HCT116 (cell line): ENCODE measurements around the gene MAP4K2. TPM values are rescaled to one million over a fixed set of nuclear protein-coding genes. Genes with fewer than 3 reads are reported as not detected.

Experiments
- ATAC-seq: fragments of 200-7000 bp; cut with Tn5 transposase; 2 replicates; pipeline ENCODE4 v1.9.1; 2020; ENCODE audit warnings: mild to moderate bottlenecking, moderate library complexity
- BruUV-seq: library from RNA; stranded (reverse); fragments of 400-500 nt; replicated peaks from 2 replicates; lab custom pipeline; 2021; lab: Mats Ljungman, UMichigan
- CTCF ChIA-PET: fragments of 300-600 bp; sonication (Branson Sonifier 250); formaldehyde crosslinking; loops from one replicate; lab custom pipeline; 2021; ENCODE audit warnings: antibody characterized with exemption; lab: Charles Lee
- POLR2A ChIA-PET: fragments of 300-600, 350-600 bp; sonication (Branson Sonifier 250); formaldehyde crosslinking; loops from one replicate; lab custom pipeline; 2021; ENCODE audit warnings: antibody characterized with exemption; lab: Charles Lee
- RAD21 ChIA-PET, 2 experiments: fragments of 300-600 bp; sonication (Branson Sonifier 250); formaldehyde crosslinking; loops; one replicate each; lab custom pipeline; 2023; ENCODE audit warnings: low total read pairs in 2 of 2; ENCODE audit not compliant: uncharacterized antibody in 2 of 2, unreplicated experiment in 2 of 2, low non-redundant PET in 1 of 2; lab: Charles Lee
- DNase-seq: peaks from one replicate; pipeline ENCODE4 v3.0.0-alpha.2; 2010; ENCODE audit warnings: low read depth, low spot score
- H2AFZ ChIP-seq: fragments of 200-600 bp; shearing (Covaris generic), sonication (generic); 2 replicates; pipeline ENCODE4 v1.6.1; 2017; ENCODE audit warnings: low read depth, mixed run types, mixed read lengths, antibody characterized with exemption, low read length; ENCODE audit not compliant: poor library complexity, severe bottlenecking
- H3K27ac ChIP-seq: 2 replicates; pipeline ENCODE4 v1.5.1; 2012; ENCODE audit warnings: low read depth, low read length
- H3K27me3 ChIP-seq: fragments of 200-600 bp; sonication (generic); 2 replicates; pipeline ENCODE4 v1.6.1; 2016; ENCODE audit warnings: mixed run types, low read length, mixed read lengths; ENCODE audit not compliant: insufficient read depth
- H3K36me3 ChIP-seq, 2 experiments: fragments of 200-500 bp in 1 of 2; fragments of 200-600 bp in 1 of 2; sonication (Bioruptor generic) in 1 of 2; sonication (generic) in 1 of 2; 2 replicates each; pipeline versions ENCODE4 v1.5.1 to v1.6.1; 2014 to 2016; ENCODE audit warnings: low read length in 2 of 2, inconsistent platforms in 1 of 2, mixed read lengths in 1 of 2, mixed run types in 1 of 2; ENCODE audit not compliant: insufficient read depth in 2 of 2, control insufficient read depth in 1 of 2
- H3K4me1 ChIP-seq, 2 experiments: fragments of 200-600 bp in 1 of 2; sonication (generic) in 1 of 2; 2 replicates each; pipeline versions ENCODE4 v1.5.1 to v1.6.1; 2012 to 2017; ENCODE audit warnings: low read length in 2 of 2, inconsistent platforms in 1 of 2, mild to moderate bottlenecking in 1 of 2, mixed read lengths in 1 of 2, mixed run types in 1 of 2, moderate library complexity in 1 of 2; ENCODE audit not compliant: insufficient read depth in 2 of 2, control insufficient read depth in 1 of 2
- H3K4me2 ChIP-seq: fragments of 200-600 bp; sonication (generic); 2 replicates; pipeline ENCODE4 v1.6.1; 2017; ENCODE audit warnings: mixed run types, low read length, mixed read lengths
- H3K4me3 ChIP-seq, 2 experiments: fragments of 200-600 bp in 1 of 2; sonication (generic) in 1 of 2; replicated peaks in 1 of 2; 2 replicates each; pipeline ENCODE4 v1.5.1; 2011 to 2016; ENCODE audit warnings: low read length in 2 of 2, control low read depth in 1 of 2, low read depth in 1 of 2, mild to moderate bottlenecking in 1 of 2, mixed read lengths in 1 of 2, mixed run types in 1 of 2
- H3K79me2 ChIP-seq: fragments of 200-600 bp; sonication (generic); 2 replicates; pipeline ENCODE4 v1.6.1; 2017; ENCODE audit warnings: mild to moderate bottlenecking, mixed run types, low read length, moderate library complexity, mixed read lengths; ENCODE audit not compliant: insufficient read depth
- H3K9ac ChIP-seq: fragments of 200-600 bp; sonication (generic); 2 replicates; pipeline ENCODE4 v1.6.1; 2016; ENCODE audit warnings: low read length, mixed read lengths
- H3K9me2 ChIP-seq: fragments of 200-600 bp; sonication (generic), shearing (Covaris generic); 2 replicates; pipeline ENCODE4 v1.6.1; 2017; ENCODE audit warnings: mixed run types, mild to moderate bottlenecking, moderate library complexity; ENCODE audit not compliant: insufficient read depth
- H3K9me3 ChIP-seq, 2 experiments: fragments of 200-500 bp in 1 of 2; fragments of 200-600 bp in 1 of 2; sonication (Bioruptor generic) in 1 of 2; sonication (generic) in 1 of 2; 2 replicates each; pipeline ENCODE4 v1.6.1; 2014 to 2017; ENCODE audit warnings: low read length in 2 of 2, mixed read lengths in 2 of 2, inconsistent platforms in 1 of 2, low read depth in 1 of 2, mild to moderate bottlenecking in 1 of 2, mixed run types in 1 of 2, moderate library complexity in 1 of 2; ENCODE audit not compliant: control insufficient read depth in 1 of 2, insufficient read depth in 1 of 2
- H4K20me1 ChIP-seq: fragments of 200-600 bp; sonication (generic), shearing (Covaris generic); 2 replicates; pipeline ENCODE4 v1.6.1; 2017; ENCODE audit warnings: mixed run types, mild to moderate bottlenecking, moderate library complexity; ENCODE audit not compliant: insufficient read depth
- CBX3 ChIP-seq: IDR thresholded peaks from 2 replicates; pipeline ENCODE4 v1.6.1; 2012; ENCODE audit warnings: low read depth
- CEBPB ChIP-seq: IDR thresholded peaks from 2 replicates; pipeline ENCODE4 v1.6.1; 2012; ENCODE audit warnings: low read depth
- CTCF ChIP-seq, 3 experiments: fragments of 200-600 bp in 1 of 3; sonication (generic) in 1 of 3; IDR thresholded peaks in 2 of 3; conservative IDR thresholded peaks in 1 of 3; 2 replicates each; pipeline ENCODE4 v1.5.1; 2012 to 2017; ENCODE audit warnings: low read depth in 2 of 3, low read length in 2 of 3, antibody characterized with exemption in 1 of 3, borderline replicate concordance in 1 of 3, control low read depth in 1 of 3, mild to moderate bottlenecking in 1 of 3, mixed read lengths in 1 of 3, mixed run types in 1 of 3, moderate library complexity in 1 of 3; ENCODE audit not compliant: insufficient read depth in 1 of 3
- EGR1 ChIP-seq: IDR thresholded peaks from 2 replicates; pipeline ENCODE4 v1.6.1; 2012; ENCODE audit warnings: low read depth
- EZH2phosphoT487 ChIP-seq: fragments of 200-600 bp; IDR thresholded peaks from 2 replicates; pipeline ENCODE4 v1.6.1; 2018; ENCODE audit warnings: antibody characterized with exemption, borderline replicate concordance
- FOSL1 ChIP-seq: IDR thresholded peaks from 2 replicates; pipeline ENCODE4 v1.6.1; 2012; ENCODE audit warnings: low read depth
- JUND ChIP-seq: IDR thresholded peaks from 2 replicates; pipeline ENCODE4 v1.6.1; 2012
- POLR2A ChIP-seq: IDR thresholded peaks from 2 replicates; pipeline ENCODE4 v1.7.0; 2011; ENCODE audit warnings: borderline replicate concordance; ENCODE audit not compliant: insufficient read depth, insufficient read length; ENCODE audit errors: extremely low read depth
- RAD21 ChIP-seq: IDR thresholded peaks from 2 replicates; pipeline ENCODE4 v1.6.1; 2012; ENCODE audit warnings: low read depth, mild to moderate bottlenecking
- REST ChIP-seq: IDR thresholded peaks from 2 replicates; pipeline ENCODE4 v1.6.1; 2012; ENCODE audit warnings: low read depth
- SIN3A ChIP-seq: IDR thresholded peaks from 2 replicates; pipeline ENCODE4 v1.6.1; 2012; ENCODE audit warnings: low read depth
- SP1 ChIP-seq: IDR thresholded peaks from 2 replicates; pipeline ENCODE4 v1.6.1; 2012; ENCODE audit warnings: low read depth
- TCF7L2 ChIP-seq: IDR thresholded peaks from 2 replicates; pipeline ENCODE4 v1.7.0; 2011; ENCODE audit warnings: borderline replicate concordance, inconsistent platforms; ENCODE audit not compliant: insufficient read depth, insufficient read length; ENCODE audit errors: extremely low read depth
- YY1 ChIP-seq: IDR thresholded peaks from 2 replicates; pipeline ENCODE4 v1.6.1; 2011; ENCODE audit warnings: low read length, low read depth, moderate library complexity, mild to moderate bottlenecking; ENCODE audit not compliant: insufficient replicate concordance; ENCODE audit errors: extremely low read depth
- ZFX ChIP-seq: fragments of 450-650 bp; IDR thresholded peaks from 2 replicates; pipeline ENCODE4 v1.6.1; 2017
- ZNF274 ChIP-seq: fragments of 200-500 bp; sonication (Bioruptor generic); IDR thresholded peaks from 2 replicates; pipeline ENCODE4 v1.6.1; 2014; ENCODE audit warnings: mild to moderate bottlenecking, low read depth, low read length, inconsistent platforms
- intact Hi-C: fragments of 100-400 bp; cut with micrococcal nuclease; formaldehyde crosslinking; loops from 2 replicates; pipeline ENCODE4 v1.10.0; 2022
- total RNA-seq: library from RNA; stranded (reverse); gene quantifications from one replicate; pipeline ENCODE4 v1.2.1, GENCODE V29; 2021; ENCODE audit not compliant: unreplicated experiment
- TF ChIP-seq, protein P1 (sequence below): IDR thresholded peaks from 2 replicates; pipeline ENCODE4 v1.6.1; 2012
- TF ChIP-seq, protein P2 (sequence below): IDR thresholded peaks from 2 replicates; pipeline ENCODE4 v1.6.1; 2011; ENCODE audit warnings: mild to moderate bottlenecking, low read length, moderate library complexity; ENCODE audit not compliant: insufficient replicate concordance; ENCODE audit errors: extremely low read depth

Gene MAP4K2
- total RNA-seq, 1 experiment from 2014 or later, result 44.2 TPM

DNA sequence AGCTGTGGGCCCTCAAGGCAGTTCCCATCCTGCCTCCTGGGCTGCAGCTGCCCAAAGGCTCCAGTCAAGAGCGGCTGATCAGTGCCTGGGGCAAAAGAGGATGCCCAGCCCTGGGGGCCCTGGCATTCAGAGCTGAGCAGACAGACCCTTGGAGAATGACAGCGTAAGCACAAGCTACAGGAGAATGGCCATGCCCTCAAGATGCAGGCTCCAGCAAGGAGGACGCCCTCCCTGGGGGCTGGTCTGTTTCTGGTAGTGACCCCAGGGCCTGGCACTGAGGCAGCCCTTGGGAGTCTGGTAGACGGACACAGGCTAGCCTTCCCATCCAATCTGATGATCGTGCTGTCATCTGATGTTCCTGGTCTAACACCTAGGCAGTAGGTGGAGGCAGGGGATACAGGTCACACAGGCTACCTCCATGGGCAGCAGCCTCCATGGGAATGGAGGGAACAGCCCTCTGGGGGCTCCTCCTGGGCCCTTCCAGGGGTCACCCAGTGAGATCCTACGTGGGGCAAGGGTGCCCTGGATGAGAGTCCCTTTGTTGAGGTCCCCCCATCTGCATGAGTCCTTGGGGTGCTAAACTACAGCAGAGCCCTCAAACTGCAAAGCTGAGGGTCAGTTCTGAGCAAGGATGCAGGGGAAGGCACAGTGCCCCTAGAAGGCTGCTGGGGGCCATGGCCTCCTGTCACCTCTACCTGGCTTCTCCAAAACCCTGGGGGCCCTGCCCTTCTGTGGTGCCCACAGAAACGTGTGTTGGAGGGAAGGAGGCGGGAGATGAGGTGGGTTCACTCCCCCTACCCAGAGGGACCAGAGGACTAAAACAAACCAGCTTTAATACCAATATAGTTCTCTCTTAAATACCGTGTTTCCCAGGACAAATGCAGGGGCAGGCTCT lies 14.4 kb downstream of the MAP4K2 start:
- no peaks in the 10 kb centered on the region for H3K79me2 ChIP-seq
- intact Hi-C loops, result loop anchor here (5.0 kb wide), 3 partner anchors 54 to 329 kb away; partner anchors contain the start of genes CDC42BPG and ZNHIT2
- POLR2A ChIA-PET, result interaction anchor here (2.0 kb wide), 1 partner anchor 10 kb away, joined by 9 read pairs; the partner anchor contains the start of gene SF1
- no peak overlapping the region for H3K4me2 ChIP-seq
- DNase-seq (no peak), ATAC-seq (no peak)
- H3K36me3 ChIP-seq, result no peaks in the 10 kb centered on the region; a peak in 1 of 4 replicates
- H3K9ac ChIP-seq, result no peak overlapping the region
- peaks cover 2 to 4% of the 10 kb centered on the region in 2 experiments; a peak in 2 of 4 replicates for H3K4me1 ChIP-seq
- H2AFZ ChIP-seq, result no peak overlapping the region
- BruUV-seq, result no TSS peak
- no peaks in the 10 kb centered on the region for H3K9me3 ChIP-seq
- H3K27me3 ChIP-seq, result no peaks in the 10 kb centered on the region
- RAD21 ChIA-PET, result no interaction called here
- H3K9me2 ChIP-seq, result no peaks in the 10 kb centered on the region
- H3K4me3 ChIP-seq, result no peak overlapping the region
- TF ChIP-seq RAD21, result no peak
- no peak for TF ChIP-seq TCF7L2
- no peak for TF ChIP-seq FOSL1
- TF ChIP-seq CTCF (IDR thresholded peaks at IDR 0.05 in 2 of 3, conservative IDR thresholded peaks at IDR 0.05 in 1 of 3; ENCODE audit: borderline replicate concordance in 1 of 3, insufficient read depth in 1 of 3, low read depth in 2 of 3, low read length in 2 of 3), result no peak
- TF ChIP-seq ZNF274, result no peak
- no peak for TF ChIP-seq ZFX
- TF ChIP-seq EZH2phosphoT487, result no peak
- TF ChIP-seq SP1, result no peak
- TF ChIP-seq JUND, result no peak
- TF ChIP-seq POLR2A, result no peak
- no peak for TF ChIP-seq REST
- TF ChIP-seq EGR1, result no peak
- no peak for TF ChIP-seq CBX3
- TF ChIP-seq SIN3A, result no peak
- TF ChIP-seq CEBPB, result no peak
- TF ChIP-seq, protein P1, sequence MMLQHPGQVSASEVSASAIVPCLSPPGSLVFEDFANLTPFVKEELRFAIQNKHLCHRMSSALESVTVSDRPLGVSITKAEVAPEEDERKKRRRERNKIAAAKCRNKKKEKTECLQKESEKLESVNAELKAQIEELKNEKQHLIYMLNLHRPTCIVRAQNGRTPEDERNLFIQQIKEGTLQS, result no peak
- TF ChIP-seq YY1, result no peak
- TF ChIP-seq, protein P2, sequence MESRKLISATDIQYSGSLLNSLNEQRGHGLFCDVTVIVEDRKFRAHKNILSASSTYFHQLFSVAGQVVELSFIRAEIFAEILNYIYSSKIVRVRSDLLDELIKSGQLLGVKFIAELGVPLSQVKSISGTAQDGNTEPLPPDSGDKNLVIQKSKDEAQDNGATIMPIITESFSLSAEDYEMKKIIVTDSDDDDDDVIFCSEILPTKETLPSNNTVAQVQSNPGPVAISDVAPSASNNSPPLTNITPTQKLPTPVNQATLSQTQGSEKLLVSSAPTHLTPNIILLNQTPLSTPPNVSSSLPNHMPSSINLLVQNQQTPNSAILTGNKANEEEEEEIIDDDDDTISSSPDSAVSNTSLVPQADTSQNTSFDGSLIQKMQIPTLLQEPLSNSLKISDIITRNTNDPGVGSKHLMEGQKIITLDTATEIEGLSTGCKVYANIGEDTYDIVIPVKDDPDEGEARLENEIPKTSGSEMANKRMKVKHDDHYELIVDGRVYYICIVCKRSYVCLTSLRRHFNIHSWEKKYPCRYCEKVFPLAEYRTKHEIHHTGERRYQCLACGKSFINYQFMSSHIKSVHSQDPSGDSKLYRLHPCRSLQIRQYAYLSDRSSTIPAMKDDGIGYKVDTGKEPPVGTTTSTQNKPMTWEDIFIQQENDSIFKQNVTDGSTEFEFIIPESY, result no peak
- H3K27ac ChIP-seq, result no peak overlapping the region
- CTCF ChIA-PET, result interaction anchor here (0.6 to 1.6 kb wide), 10 partner anchors 10 to 339 kb away, joined by 3 to 13 read pairs (median 4); partner anchors contain the start of genes BATF2, CDC42BPG and SF1
- H4K20me1 ChIP-seq, result no peaks in the 10 kb centered on the region
